ENCODE measurements around the gene PHEX.
A peak's percentile ranks its signal among the peaks of the same experiment; 100 is the strongest.

PHEX gene

DNA sequence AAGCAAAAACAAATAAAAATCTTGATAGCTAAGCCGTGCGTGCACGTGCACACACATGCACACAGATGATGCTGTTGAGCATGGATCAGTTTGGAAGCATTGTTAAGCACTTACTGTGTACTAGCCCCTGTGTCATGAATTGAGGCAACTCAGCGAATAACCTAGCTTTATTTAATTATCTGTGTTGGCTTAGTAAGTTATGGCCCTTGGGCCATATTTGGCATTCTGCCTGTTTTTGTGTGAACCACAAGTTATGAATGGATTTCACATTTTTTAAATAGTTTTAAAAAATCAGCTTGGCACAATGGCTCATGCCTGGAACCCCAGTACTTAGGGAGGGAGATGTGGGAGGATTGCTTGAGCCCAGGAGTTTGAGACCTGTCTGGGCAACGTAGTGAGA, 126.9 kb downstream of the PHEX start:
- FAIRE-seq: no peak

DNA sequence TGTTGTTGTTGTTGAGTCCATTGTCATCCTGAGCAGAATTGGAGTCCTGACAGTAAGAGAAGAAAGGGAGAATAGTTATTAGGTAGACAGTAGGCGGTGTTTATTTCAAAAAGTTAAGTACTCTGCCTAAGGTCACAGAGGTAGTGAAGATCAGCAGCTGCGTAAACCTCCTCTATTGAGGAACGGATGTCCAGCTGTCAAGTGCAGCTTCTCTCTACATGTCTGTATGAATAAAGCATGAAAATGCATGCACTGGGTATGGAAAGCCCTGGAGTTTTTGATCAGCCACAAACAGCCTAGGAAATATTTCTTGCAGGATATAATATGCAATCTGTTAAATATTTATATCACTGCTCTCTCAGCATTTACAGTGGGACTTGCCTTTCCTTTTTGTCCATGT, 131.2 kb downstream of the PHEX start:
- FAIRE-seq: no peak

DNA sequence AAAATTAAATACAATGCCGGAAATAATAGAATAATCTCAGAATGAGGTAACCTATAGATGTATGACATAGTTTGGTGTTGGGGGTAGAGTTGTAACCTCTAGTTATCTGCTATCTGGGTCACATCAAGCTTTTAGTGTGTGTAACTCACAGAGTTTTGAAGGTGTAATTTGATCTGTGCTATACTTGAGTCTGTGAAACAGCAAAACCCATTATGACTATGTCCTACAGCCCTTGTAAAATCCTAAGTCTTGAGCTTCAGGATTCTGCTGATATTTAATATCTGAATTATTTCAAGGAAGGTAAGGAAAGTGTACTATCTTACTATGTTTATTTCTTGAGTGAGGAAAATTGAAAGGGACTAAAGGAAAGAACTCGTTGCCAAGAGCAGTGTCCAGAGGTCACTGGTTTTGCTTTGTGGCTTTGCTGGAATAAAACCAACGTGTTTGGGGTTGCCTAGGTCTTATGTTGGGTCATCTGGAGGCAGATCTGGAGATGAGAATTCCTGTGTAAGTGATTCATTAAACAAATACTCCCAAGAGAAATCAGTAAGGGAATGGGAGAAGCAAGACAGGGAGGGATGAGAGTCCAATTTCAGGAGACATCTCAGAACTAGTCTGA, 132.8 kb downstream of the PHEX start:
- no peak for FAIRE-seq

DNA sequence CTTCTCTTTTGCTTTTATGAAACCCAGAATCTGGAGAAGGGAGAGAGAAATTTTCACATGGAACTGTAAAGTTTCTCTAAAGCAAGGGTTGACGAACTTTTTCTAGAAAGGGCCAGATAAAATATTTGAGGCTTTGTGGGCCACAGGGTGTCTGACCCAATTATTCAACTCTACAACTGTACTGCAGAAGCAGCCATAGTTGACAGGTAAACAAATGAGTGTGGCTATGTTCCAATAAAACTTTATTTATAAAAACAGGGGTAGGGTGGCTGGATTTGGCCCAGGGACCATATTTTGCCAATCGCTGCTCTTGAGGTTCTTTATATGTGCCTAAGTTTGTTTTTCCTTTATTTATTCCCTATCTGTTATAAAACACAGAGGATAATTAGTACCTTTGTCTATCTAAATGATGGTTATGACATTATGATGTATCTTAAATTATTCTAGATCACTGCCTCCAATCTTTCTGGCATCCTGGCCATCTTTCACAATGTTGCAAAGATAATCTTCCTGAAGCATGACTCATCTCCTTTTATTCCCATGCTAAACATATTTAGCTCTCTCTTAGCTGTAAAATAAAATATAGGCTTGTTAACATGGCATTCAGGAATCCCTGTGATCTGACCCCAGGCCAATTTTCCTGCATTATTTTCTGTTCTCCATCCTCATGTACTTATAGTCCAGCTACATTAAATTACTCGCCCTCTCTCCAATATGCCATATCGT, 133.8 kb downstream of the PHEX start:
- FAIRE-seq: no peak

DNA sequence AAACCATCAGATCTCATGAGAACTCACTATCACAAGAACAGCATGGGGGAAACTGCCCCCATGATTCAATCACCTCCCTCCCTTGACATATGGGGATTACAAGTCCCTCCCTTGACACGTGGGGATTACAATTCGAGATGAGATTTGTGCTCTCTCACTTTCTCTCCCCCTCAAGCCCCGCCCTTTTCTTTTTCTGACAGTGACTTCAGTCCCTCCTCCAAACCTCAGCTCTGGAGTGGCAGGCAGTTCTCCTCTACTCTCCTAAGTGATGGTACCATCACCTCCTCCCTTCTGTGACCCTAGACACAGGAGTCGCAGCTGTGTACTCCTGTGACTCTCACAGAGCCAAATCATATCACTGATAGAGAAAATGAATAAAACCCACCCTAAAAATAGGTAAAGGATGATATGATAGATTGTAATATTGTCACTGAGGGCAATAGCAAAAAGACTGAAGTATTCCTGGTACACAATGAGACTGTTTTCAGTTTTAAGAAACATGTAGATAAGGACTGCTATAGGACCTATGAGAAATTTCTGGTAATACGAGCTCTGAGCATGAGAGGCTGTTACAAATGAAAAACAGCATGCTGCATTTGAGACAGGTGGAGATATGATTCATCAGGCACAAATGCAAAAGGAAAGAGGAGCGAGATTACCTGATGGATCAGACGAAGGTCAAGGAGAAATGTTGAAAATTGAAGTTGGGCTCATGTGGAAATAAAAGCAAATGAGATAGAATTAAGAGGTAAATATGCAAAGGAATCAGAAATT, 139.3 kb downstream of the PHEX start:
- no peak for FAIRE-seq

DNA sequence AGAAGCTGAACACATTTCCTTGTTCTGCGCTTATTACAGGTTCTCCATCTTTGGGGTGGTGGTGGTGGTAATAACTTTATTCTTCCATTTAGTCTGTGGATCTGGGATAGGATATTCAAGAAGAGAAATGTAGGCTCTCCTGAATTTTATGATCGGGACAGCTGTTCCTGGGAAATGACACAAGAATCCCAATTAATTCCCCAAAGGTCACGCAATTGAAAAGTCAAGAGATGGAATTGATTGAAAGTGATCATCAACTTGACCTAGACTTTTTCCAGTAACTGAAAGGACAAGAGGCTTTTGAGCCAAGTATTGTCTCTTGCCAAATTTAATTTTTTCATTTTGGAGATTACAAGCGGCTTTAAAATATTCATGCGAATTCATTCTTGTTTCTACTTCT, 141.8 kb downstream of the PHEX start:
- no peak for FAIRE-seq

DNA sequence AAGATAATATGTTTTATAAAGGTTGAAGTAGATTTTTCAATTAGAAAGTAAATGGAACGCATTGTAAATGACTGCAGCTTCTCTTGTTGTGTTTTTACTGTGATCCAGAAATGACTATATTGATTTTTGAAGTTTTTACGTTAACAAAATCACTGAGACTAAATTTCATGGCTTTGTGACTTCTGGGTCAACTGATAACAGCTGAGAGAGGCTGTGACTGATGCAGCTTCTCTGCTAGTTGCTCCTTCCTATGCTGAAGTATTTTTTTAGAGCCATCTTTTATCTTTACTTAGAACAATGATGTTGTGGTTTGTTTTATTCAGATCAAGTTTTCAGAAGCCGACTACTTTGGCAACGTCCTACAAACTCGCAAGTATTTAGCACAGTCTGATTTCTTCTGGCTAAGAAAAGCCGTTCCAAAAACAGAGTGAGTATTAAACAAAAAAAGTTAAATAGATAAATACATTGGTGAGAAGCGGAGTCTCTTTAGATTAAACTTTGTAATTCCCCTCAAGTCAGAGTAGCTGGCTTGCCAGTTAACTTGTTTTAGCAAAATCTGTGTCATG, 145.9 kb downstream of the PHEX start:
- FAIRE-seq: no peak

DNA sequence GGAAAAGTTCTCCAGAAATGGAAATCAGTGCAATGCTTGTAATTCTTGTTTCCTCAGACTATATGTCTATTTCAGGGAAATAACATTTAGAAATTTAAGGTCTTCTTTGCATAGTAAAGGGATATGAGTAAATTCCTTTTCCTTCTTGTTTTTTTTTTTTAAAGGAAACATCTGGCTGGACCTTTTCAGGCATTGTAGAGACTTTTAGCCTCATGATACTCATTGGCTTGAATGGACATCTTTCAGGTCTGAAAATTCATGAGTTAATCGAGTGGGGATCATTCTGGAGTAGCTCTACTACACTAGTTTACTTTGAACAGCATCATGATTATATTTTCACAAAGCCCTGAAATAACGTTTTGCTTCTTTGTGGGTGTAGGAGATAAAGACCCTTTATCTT, 152.0 kb downstream of the PHEX start:
- no peak for FAIRE-seq

DNA sequence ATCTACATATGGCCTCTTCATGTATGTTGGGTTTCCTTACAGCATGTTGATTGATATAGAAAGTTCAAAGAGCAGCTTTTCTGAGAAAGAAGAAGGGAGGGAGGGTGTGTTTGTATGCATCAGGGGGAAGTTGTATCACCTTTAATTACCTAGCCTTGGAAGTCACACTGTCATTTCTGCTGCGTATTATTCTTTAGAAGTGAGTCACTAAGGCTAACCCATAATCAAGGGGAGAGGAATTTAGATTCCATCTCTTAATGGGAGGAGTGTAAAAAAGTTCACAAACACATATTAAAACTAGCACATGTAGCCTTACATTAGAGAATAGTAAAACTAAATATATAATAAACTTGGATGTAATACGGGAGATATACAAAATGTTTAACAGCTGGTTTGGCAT, 154.0 kb downstream of the PHEX start:
- no peak for FAIRE-seq

DNA sequence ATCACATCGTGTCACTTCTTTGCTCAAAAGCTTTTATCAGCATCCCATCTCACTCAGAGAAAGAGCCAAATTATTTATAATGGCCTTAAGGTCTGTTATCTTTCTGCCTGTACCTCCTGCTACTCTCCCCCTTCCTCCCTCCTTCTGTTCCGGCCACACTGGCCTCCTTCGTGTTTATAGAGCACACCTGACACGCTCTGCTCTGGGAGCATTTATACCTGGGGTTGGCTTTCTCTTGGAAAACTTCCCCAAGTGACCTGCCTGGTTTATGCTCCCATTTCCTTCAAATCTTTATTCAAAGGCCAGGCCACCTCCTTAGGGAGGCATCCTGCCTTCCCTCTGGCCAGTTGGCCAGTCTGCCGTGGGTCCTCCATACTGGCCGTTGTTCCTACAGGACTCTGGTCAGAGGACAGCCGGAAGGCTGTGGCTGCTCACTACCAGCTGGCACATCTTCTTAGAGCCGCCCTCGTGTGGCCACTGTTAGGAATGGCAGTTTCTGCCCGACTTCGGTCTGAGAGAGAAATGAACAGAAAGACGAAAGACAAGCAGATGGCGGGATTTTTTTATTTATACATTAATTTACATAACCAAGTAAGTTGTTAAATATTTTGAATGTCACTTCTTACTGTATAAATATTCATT, 160.4 kb downstream of the PHEX start:
- no peak for FAIRE-seq

DNA sequence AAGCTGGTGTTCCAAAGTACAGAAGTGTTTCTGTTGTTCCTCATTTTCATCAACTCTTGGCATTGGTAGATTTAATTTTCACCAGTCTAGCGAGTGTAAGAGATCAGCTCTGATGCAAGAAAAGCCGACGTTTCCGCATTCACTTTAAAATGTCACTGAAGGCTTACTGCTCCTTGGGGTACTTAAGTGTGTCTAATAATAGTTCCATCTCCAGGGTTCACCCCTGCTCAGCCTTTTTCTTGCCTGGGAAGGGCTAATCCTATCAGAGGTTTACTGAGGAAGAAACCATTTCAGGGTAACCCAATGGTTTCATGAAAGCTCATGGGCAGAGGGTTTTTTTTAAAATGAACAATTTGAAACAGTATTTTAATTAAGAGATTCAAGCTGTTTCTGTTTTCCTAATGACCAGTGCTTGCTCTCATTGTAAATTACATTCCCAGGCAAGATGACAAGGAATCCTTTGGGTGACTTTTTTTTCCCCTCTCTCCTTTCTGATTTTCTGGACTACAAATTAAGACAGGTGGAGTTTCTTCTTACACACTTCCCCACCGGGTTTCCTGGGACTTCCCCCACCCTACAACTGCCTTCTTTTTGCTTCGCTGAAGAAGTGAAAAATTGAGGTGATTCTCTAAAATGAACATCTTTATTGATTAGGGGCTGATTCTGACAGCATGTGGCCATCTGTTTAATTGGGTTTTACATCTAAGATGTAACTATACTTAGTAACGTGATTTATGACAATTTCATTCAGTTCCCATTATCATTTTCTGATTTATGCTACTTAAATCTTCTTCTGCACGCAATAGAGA, 161.9 kb downstream of the PHEX start:
- no peak for FAIRE-seq

DNA sequence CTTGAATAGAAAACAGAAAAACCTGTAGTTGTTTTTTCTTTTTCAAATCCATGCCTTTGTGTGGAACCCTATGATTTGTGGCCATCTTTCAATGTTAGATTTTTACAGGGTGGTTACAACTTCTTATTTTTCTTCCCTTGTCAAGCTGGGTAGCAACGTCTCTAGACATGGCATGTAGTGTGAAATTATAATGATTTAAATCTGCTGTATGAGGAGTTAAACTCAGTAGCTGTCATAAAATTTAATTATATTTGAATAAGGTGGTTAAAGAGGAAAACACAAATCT, 162.5 kb downstream of the PHEX start:
- FAIRE-seq: peak; percentile 68

DNA sequence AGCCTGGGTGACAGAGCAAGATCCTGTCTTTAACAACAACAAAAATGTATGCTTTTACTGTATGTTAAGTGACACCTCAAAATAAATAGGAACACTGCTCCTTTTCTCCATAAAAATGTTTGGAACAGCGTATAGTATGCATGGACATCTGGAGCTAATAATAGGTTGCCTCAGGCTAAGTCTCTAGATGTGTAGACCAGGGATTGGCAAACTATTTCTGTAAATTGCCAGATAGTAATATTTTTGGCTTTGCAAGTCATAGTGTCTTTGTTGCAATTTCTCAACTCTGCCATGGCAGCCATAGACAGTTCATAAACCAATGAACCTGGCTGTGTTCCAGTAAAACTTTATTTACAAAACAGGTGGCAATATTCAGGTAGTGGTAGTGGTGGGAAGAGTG, 164.0 kb downstream of the PHEX start:
- no peak for FAIRE-seq

DNA sequence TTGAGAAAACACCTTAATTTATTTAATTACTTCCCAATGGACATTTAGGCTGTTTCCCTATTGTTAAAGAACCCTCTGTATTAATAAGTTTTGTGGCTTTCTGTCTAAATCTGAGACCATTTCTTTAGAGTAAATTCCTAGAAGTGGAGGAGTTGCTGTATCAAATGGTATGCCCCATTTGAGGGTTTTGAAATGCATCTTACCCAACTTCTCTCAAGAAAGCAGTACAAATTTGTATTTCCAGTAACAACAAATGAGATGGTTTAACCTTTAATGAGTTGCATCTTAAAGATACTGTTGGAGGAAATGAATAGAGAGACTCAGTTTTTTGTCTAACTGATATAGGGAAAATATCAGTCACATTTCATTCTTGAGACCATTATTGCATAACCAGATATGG, 170.1 kb downstream of the PHEX start:
- FAIRE-seq: peak; percentile 92

DNA sequence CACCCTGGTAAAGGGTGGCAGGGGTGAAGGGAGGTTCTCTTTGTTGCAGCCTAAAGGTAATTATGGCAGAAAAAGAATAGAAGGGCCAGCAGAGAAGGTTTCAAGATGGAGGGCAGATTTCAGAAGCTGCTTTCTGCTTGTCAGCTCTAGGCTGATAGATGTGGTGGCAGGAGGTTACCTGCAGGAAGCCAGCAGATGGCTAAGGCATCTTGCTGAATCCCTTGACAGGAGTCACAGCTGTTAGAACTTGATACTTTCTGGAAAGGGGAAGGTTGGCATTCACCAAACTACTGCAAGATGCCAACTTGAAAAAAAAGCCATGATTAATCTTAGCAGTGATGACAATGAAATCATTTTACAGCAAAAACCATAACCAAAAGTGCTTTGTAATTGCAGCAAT, 171.1 kb downstream of the PHEX start:
- FAIRE-seq: no peak

DNA sequence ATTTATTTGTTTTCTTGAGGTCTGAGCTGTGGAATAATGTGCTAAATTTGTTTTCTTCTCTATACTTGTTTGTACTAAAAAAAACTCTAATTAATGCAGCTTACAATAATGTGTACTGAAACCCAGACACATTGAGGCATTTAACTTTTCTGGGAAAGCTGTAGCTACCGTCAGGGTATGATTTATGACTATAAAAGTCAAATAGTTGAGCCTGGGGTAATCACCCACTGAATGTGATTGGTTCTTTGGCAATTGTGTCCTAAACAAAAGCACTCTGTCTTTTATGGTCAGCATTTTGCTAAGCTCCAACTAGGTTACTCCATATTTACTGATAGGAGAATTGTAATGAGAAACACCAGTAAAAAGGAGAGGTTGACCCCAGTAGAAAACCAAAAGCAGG, 174.7 kb downstream of the PHEX start:
- FAIRE-seq: peak; percentile 18

DNA sequence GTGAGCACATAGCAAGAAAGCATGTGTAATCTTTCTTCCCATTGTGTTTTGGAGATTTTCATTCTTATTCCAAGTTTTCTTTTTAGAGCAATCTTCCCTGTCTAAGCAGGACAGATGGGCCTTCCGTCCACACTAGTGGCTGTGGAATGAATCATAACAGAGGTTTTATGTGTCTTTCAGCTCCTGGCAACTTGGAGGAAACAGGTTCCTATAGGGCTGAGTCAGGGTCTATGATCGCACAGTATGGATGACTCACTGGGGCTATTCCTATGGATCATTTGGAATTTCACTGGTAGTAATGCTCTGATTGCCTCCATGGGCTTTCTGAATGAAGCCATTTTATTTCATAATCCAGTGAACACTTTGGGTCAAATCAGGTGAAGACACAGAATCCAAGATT, 188.8 kb downstream of the PHEX start:
- FAIRE-seq: no peak

DNA sequence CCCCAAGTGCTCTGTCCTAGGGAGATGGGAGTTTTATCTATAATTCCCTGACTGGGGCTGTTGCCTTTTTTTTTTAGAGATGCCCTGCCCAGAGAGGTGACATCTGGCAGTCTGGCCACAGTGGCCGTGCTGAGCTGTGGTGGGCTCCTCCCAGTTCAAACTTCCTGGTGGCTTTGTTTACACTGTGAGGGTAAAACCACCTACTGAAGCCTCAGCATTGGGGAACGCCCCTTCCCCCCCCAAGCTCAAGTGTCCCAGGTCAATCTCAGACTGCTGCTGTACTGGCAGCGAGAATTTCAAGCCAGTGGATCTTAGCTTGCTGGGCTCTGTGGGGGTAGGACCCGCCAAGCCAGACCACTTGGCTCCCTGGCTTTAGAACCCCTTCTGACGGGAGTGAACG, 202.3 kb downstream of the PHEX start:
- FAIRE-seq: no peak

DNA sequence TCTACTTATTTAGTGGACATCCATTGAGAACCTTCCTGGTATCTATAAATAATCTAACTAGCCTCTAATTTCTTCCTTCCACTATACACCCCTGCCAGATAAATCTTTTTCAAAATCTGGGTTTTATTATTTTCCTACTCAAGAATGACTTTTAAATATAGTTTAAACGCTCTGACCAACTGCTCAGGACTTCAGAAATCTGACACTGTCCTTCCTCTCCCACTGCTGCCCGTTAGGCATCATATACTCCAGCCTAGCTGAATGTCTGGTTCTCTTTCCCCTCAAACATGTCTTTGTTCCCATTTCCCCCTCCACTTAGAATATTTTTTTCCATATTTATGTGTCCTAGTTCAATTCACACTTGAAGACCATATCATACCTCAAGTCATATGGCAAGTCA, 205.4 kb downstream of the PHEX start:
- no peak for FAIRE-seq

DNA sequence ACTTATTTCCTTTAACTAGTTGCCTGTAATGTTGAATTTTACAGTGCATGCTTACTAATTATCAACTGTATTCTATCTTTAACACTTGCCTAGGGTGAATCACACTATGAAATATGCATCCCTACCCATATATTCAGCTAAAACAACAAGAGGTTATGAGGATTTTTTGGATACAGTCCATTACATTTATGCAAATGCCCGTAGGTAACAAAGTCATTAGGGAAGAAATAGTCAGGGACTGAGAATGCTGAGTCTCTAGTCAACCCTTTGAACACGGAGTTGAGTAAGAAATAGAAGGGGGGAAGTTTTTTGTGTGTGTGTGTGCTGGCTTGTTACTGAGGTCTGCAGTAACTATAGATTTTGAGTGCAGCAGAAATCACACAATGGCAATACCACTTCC, 214.5 kb downstream of the PHEX start:
- no peak for FAIRE-seq

DNA sequence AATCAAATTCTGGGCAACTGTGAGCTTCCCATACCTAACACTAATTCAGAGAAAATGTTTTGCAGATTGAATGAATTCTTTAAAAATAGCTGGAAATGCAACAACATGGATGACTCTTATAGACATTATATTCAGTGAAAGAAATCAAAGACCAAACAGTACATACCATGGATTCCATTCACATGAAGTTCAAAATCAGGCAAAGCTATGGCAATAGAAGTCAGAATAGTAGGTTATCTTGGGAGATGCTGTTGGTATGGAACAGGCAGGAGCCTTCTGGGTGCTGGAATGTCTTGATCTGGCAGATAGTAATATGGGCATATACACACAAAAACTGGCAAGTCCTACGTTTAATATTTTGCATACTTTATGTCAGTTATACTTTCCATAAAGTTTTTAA, 215.0 kb downstream of the PHEX start:
- FAIRE-seq: peak; percentile 10

DNA sequence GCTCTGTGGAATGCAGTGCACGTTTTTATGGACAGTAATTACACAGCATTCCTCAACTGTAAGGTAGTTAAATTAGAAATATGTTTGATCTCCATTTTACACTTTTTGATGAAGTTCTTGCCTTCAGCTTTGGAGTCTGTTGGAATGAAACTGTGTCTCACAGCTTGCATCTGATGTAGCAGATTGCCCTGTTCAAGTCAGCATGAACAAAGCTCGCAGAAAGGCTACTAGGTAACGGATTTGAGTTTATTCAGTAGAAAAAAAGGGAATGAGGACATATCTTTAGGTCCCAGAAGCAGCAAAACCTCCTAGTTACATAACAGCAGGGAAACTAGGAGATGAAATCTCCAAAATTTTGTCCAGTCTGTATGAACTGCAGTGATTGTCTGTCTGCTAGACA, 216.3 kb downstream of the PHEX start:
- no peak for FAIRE-seq

DNA sequence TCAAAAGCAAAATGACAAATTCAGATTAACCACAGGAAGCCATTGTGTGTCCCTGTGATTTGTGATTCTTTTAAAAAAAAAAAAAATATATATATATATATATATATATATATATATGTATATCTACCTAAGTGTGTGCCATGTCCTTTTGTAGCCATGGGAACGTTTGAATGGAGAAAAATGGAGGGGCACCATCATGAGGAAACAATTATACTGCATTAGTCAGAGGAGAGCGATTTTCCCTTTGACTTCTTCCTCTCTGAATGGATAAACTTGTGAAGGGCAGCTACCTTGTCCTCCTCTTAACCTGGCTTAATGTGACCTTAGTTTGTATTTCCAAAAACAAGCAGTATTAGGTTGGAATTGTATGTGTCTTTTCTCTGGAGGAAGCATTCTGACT, 217.2 kb downstream of the PHEX start:
- no peak for FAIRE-seq
